ENCODE results near the gene LMAN2L. TPM values are rescaled to one million over a fixed set of nuclear protein-coding genes. Genes with fewer than 3 reads are reported as not detected.

LMAN2L gene
- total and polyA plus RNA-seq, 2 of the 8 experiments (the other 6 are each of a cell fraction or from before 2014, with no cell fraction given), result 14.3 to 17.6 TPM

- no peak for TF ChIP-seq MAX (IDR thresholded peaks at IDR 0.05)
- no peak for TF ChIP-seq SRF (IDR thresholded peaks at IDR 0.05; ENCODE audit: low read depth, low read length)
- TF ChIP-seq SIX5 (IDR thresholded peaks at IDR 0.05; ENCODE audit: low read depth, low read length), result no peak
- no peak for TF ChIP-seq CBX5 (IDR thresholded peaks at IDR 0.05; ENCODE audit: low read depth, low read length)
- TF ChIP-seq TAF1 (IDR thresholded peaks at IDR 0.05; ENCODE audit: low read depth, low read length), result no peak
- no peak for TF ChIP-seq SP4 (IDR thresholded peaks at IDR 0.05; ENCODE audit: low read length)
Observed at GRCh38 chr2:96680561-96681141, 59.2 kb downstream of the LMAN2L start (continued).

All from H1 (cell line).